Left lung (tissue), 10 donors: ENCODE results near the gene CS. TPM values are rescaled to one million over a fixed set of nuclear protein-coding genes. Genes with fewer than 3 reads are reported as not detected.
"Not testable (repeated sequence)": the region's sequence is repeated elsewhere in the genome, so short reads cannot be mapped to it uniquely, and the experiment has no call there.

Experiments used
- ATAC-seq: fragments of 200-7000 bp; cut with Tn5 transposase; one replicate; pipeline ENCODE4 v1.9.1; 2020; ENCODE audit warnings: moderate library complexity
- DNase-seq, 4 donors: peaks; one replicate each; pipeline ENCODE4 v3.0.0-alpha.2; 2013 to 2020
- H3K27ac ChIP-seq, 2 donors: fragments of 200-600 bp; sonication (generic) in 1 of 2; one replicate each; pipeline versions ENCODE4 v1.5.0 to v1.8.0; 2020 to 2021
- H3K27me3 ChIP-seq, 2 donors: fragments of 200-600 bp; sonication (generic) in 1 of 2; one replicate each; pipeline versions ENCODE4 v1.5.0 to v1.8.0; 2020 to 2021
- H3K36me3 ChIP-seq, 2 donors: fragments of 200-600 bp; sonication (generic) in 1 of 2; one replicate each; pipeline versions ENCODE4 v1.5.0 to v1.8.0; 2020 to 2021
- H3K4me1 ChIP-seq, 2 donors: fragments of 200-600 bp; one replicate each; pipeline ENCODE4 v1.8.0; 2021
- H3K4me3 ChIP-seq, 2 donors: fragments of 200-600 bp; sonication (generic) in 1 of 2; one replicate each; pipeline versions ENCODE4 v1.5.0 to v1.8.0; 2020 to 2021; ENCODE audit warnings: mild to moderate bottlenecking in 1 of 2
- H3K9me3 ChIP-seq, 2 donors: fragments of 200-600 bp; sonication (generic) in 1 of 2; one replicate each; pipeline versions ENCODE4 v1.5.0 to v1.8.0; 2020 to 2021
- CTCF ChIP-seq, 2 donors: fragments of 200-600 bp; sonication (generic) in 1 of 2; IDR thresholded peaks; one replicate each; pipeline versions ENCODE4 v1.5.0 to v1.8.0; 2021; ENCODE audit warnings: antibody characterized with exemption in 2 of 2
- intact Hi-C, 2 donors: fragments of 100-400 bp; cut with DNase I; formaldehyde crosslinking; loops; one replicate each; pipeline versions ENCODE4 v1.11.2 to v1.14.2; 2022
- polyA plus RNA-seq, 6 donors: library from polyadenylated mRNA; unstranded; fragments of 120-200 nt; gene quantifications; one replicate each; pipeline ENCODE4 v1.2.1, GENCODE V29; 2013; ENCODE audit not compliant: insufficient read length in 6 of 6
- total RNA-seq, 2 donors: library from RNA; stranded (reverse); fragmentation: NEBNext Ultra II Directional; extraction: Animal tissue kit (Norgen Biotek cat#: 25700); gene quantifications; one replicate each; pipeline ENCODE4 v1.2.1, GENCODE V29; 2021
- donor health status: DM: no; HTN: yes; CAD: no.
- donor health status: DM: no; HTN: no; CAD: no.

Gene CS
- total and polyA plus RNA-seq, 8 donors, result 162 to 213 (median 183) TPM

GRCh38 chr12:56288705-56289387 lies 11.3 kb downstream of the CS start:
- H3K27me3 ChIP-seq, result no peaks in the 10 kb centered on the region

GRCh38 chr12:56286044-56286830 lies 13.9 kb downstream of the CS start:
- Histone ChIP-seq H3K27me3 (no peaks in the 10 kb centered on the region), H3K4me3 (no peak overlapping the region), H3K36me3 (peaks cover 0 to 68% of the 10 kb centered on the region in 2 donors), H3K9me3 (no peaks in the 10 kb centered on the region), H3K4me1 (peaks cover 0 to 40% of the 10 kb centered on the region in 2 donors), H3K27ac (peak overlapping the region in 1 of 2 donors; percentile 59)
- ATAC-seq (peak; percentile 59), DNase-seq (no peak)
- intact Hi-C loops, result no loop called here
- TF ChIP-seq CTCF (IDR thresholded peaks at IDR 0.05), result no peak

More at GRCh38 chr12:56288705-56289387, 11.3 kb downstream of the CS start:
- intact Hi-C loops, result no loop called here
- Histone ChIP-seq H3K36me3 (peaks cover 0 to 52% of the 10 kb centered on the region in 2 donors), H3K27ac (peak overlapping the region in 1 of 2 donors; percentile 55), H3K4me1 (peaks cover 0 to 61% of the 10 kb centered on the region in 2 donors), H3K9me3 (no peaks in the 10 kb centered on the region), H3K4me3 (no peak overlapping the region)
- ATAC-seq, result peak; percentile 65
- no peak for TF ChIP-seq CTCF (IDR thresholded peaks at IDR 0.05)
- DNase-seq, result no peak

- ATAC-seq, H3K4me3 ChIP-seq, DNase-seq, intact Hi-C loops, H3K9me3 ChIP-seq, H3K27me3 ChIP-seq, H3K27ac ChIP-seq: not testable (repeated sequence)
- Histone ChIP-seq H3K4me1 (peaks cover 0 to 33% of the 10 kb centered on the region in 2 donors), H3K36me3 (peaks cover 0 to 72% of the 10 kb centered on the region in 2 donors)
Observed at GRCh38 chr12:56284263-56284662, 15.9 kb downstream of the CS start.

- Histone ChIP-seq H3K27ac (no peak overlapping the region), H3K4me1 (peaks cover 0 to 16% of the 10 kb centered on the region in 2 donors), H3K9me3 (no peaks in the 10 kb centered on the region), H3K4me3 (no peak overlapping the region), H3K27me3 (no peaks in the 10 kb centered on the region), H3K36me3 (peaks cover 0 to 88% of the 10 kb centered on the region in 2 donors)
- intact Hi-C loops, result no loop called here
- ATAC-seq, result no peak
- no peak for DNase-seq
- no peak for TF ChIP-seq CTCF (IDR thresholded peaks at IDR 0.05)
Observed at GRCh38 chr12:56282579-56282978, 17.6 kb downstream of the CS start.

GRCh38 chr12:56282030-56282429 lies 18.1 kb downstream of the CS start:
- H3K36me3 ChIP-seq, result peaks cover 0 to 93% of the 10 kb centered on the region in 2 donors

More at GRCh38 chr12:56282030-56282429, 18.1 kb downstream of the CS start:
- ATAC-seq (no peak), DNase-seq (no peak)
- intact Hi-C loops, result no loop called here
- Histone ChIP-seq H3K4me3 (no peak overlapping the region), H3K27me3 (no peaks in the 10 kb centered on the region), H3K9me3 (no peaks in the 10 kb centered on the region), H3K4me1 (peaks cover 0 to 11% of the 10 kb centered on the region in 2 donors), H3K27ac (no peak overlapping the region)
- no peak for TF ChIP-seq CTCF (IDR thresholded peaks at IDR 0.05)
